T-helper 2 cell treated with Interferon-gamma antibody and Interleukin-4, amounts not matched to agents 100 ng/mL and 5 ng/mL, for 36 hours (primary cell): ENCODE measurements around the gene FMR1. TPM values are rescaled to one million over a fixed set of nuclear protein-coding genes. Genes with fewer than 3 reads are reported as not detected.

ENCODE experiments used
- total RNA-seq: library from RNA; stranded (reverse); gene quantifications from 2 replicates; pipeline ENCODE4 v1.2.3, GENCODE V29; 2022

Gene FMR1
- total RNA-seq, 1 donor from 2014 or later, result 49.5 TPM

Other genes with a start within 250 kb of the FMR1 start
- not detected in 2 replicates for gene FMR1NB, start 69.4 kb downstream of the FMR1 start, total RNA-seq